ENCODE data around the gene NUDT4B.
A peak's percentile ranks its signal among the peaks of the same experiment; 100 is the strongest.
"Not testable (repeated sequence)": the region's sequence is repeated elsewhere in the genome, so short reads cannot be mapped to it uniquely, and the experiment has no call there.

Gene NUDT4B

DNA sequence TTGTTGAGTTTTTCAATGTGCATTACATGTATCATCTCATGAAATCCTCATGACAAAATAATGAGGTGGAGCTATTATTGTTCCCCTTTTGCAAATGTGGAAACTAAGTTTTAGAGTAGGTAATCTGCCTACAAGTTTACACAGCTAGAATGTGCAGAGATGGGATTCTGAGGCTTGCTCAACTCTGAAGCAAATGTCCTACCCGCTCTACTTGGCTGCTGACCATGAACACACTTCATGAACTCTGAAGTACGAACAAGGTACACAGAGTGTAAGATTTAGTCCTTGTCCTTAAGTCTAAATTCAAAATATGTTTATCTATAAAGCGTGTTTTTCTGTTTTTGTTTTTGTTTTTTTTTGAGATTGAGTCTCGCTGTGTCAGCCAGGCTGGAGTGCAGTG, 5.4 kb upstream of the NUDT4B start:
- not testable (repeated sequence) for DNase-seq

- not testable (repeated sequence) for DNase-seq
Measured at GRCh38 chr1:148743726-148744720, 4.6 kb upstream of the NUDT4B start.

DNA sequence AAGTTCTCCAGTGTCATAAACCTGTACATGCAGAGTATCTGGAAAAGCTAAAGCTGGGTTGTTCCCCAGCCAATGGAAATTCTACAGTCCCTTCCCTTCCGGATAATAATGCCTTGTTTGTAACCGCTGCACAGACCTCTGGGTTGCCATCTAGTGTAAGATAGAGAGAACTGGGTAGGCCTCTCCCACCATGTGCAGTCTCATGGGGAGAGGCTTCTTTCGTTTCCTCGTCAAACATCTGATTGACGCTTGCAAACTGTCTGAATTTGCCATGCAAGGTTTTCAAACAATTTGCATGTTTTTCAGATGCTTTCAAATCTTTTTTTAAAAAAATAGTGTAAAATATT, 734 bp downstream of the NUDT4B start:
- not testable (repeated sequence) for DNase-seq

- DNase-seq, result not testable (repeated sequence)
Measured at GRCh38 chr1:148756231-148756630, 7.7 kb downstream of the NUDT4B start.

DNA sequence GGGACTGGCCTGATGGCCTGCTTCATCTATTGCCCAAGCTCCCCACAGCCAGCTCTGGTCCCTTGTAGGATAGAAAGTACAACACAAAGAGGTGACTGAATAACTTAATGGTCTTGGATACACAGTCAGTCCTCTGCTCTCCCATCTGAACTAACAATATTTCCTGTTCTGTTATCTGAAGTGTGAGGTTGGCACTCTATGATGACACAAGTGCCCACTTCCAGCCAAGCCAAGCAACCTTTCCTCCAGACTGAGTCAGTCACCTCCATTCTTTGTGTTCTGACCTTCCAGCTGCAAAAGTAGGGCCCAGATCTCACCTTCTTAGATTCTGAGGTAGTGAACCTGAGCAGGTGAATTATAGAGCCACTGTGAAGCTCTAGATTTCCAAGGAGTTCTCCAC, 8.9 kb downstream of the NUDT4B start:
- not testable (repeated sequence) for DNase-seq

GRCh38 chr1:148758412-148758811, 9.8 kb downstream of the NUDT4B start:
- not testable (repeated sequence) for DNase-seq

DNA sequence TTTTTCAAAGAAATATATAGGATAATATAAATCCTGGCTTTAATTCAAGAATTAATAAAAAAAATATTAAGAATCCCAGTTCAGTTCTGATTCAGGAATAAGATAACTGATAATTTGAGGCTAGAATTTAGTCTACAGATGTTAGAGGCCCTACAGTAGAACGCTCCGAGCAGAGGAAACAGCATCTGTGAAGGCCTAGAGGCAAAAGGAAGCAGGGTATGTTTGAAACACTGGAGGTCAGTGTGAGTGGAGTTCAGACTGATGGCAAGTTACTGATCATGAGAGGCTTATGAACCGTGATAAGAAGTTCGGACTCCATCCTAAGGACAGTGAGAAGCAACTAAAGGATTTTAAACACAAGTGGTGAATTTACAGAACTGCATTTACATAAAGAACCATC, 10.4 kb downstream of the NUDT4B start:
- not testable (repeated sequence) for DNase-seq

GRCh38 chr1:148759749-148760148, 11.2 kb downstream of the NUDT4B start:
- DNase-seq, result peak in 1 of 2 donors; percentile 5

DNA sequence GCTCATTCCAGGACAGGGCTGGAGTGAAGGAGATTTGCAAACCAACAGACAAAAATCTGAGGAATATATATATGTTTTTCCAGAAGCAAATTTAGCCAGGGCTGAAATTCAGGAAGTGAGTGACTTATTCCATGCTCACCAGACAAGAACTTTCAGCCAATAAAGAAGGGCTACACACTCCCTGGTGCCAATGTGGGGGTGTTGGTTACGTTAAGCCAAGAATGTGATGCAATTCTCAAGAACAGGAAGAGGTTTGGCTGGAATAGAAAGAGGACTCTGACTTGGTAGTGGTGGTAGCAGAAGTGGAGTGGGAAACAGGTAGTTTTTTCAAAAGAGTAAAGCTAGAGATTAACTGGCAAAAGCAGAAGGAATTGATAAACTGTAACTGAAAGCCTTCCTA, 11.6 kb downstream of the NUDT4B start:
- not testable (repeated sequence) for DNase-seq

DNA sequence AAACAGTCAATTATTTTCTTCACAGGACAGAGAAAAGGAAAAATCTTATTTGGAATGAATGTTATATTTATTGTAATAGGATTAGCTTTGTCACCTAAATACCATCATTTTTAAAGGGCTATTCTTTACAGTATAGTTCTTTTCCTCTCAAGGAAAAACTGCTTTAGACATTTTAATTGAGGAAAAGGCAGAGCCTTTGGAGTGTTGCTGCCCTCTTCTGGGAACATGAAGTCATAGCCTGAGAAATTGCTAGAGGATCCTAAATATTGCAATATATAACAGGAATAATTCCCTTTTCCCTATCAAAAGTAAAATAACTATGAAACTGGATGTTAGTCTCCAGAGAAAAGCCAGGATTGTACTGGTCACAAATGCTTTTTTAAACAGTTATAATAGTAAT, 12.8 kb downstream of the NUDT4B start:
- not testable (repeated sequence) for DNase-seq

DNA sequence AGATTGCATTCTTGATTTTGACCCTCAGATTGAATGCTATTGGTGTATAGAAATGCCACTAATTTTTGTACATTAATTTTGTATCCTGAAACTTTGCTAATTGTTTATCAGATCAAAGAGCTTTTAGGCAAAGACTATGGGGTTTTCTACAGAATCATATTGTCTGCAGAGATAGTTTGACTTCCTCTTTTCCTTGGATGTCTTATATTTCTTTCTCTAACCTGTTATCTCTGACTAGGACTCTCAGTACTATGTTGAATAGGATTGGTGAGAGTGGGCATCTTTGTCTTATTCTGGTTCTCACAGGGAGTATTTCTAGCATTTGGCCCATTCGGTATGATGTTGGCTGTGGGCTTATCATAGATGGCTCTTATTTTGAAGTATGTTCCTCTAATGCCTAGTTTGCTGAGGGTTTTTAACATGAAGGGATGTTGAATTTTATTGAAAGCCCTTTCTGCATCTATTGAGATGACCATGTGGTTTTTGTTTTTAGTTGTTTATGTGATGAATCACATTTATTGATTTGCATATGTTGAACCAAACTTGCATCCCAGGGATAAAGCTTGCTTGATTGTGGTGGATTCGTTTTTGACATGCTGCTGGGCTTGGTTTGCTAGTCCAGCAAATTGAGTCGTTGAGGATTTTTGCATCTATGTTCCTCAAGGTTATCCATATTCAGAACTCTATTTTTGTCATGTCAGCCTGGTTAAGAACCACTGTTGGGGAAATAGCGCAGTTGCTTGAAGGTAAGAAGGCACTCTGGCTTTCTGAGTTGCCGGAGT, 16.9 kb downstream of the NUDT4B start:
- not testable (repeated sequence) for DNase-seq

DNA sequence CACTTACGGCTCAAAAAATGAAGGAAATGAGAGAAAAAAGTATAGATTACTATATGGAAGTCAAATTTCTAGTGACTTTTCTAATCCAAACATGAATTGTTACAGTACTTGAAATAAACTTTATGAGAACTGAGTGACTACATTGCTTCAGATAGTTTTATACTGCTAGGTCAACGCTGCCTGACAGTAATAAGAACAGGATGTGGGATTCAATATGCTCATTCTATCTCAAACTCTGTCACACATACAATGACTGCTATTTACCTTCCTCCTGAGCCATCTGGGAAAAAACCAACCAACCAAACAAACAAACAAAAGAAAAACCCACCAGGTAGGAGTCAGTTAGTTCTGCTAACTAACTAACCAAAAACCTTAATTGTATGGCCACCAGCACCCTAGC, 20.0 kb downstream of the NUDT4B start:
- DNase-seq, result not testable (repeated sequence)

GRCh38 chr1:148769495-148769894, 20.9 kb downstream of the NUDT4B start:
- DNase-seq, result not testable (repeated sequence)

- DNase-seq, result not testable (repeated sequence)
Measured at GRCh38 chr1:148773690-148774089, 25.1 kb downstream of the NUDT4B start.

GRCh38 chr1:148774102-148774501, 25.5 kb downstream of the NUDT4B start:
- DNase-seq, result not testable (repeated sequence)

DNA sequence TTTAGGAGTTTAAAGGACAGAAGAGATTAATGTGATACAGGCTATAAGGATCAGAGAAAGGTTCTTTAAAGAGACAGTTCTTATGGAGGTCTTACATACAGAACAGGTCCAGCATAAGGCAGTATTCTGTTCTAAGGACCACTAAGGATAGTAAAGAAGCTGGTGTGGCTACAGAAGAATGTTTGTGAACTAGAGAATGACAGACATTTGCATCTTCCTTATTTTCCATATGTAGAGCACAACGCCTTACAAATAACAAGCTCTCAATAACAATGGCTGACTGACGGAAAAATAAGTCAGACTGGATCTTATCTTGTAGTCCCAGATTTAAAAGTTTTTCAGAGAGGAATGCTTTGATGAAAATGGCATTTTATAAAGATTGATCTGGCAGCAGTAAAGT, 26.7 kb downstream of the NUDT4B start:
- not testable (repeated sequence) for DNase-seq

GRCh38 chr1:148777649-148778048, 29.1 kb downstream of the NUDT4B start:
- not testable (repeated sequence) for DNase-seq

DNA sequence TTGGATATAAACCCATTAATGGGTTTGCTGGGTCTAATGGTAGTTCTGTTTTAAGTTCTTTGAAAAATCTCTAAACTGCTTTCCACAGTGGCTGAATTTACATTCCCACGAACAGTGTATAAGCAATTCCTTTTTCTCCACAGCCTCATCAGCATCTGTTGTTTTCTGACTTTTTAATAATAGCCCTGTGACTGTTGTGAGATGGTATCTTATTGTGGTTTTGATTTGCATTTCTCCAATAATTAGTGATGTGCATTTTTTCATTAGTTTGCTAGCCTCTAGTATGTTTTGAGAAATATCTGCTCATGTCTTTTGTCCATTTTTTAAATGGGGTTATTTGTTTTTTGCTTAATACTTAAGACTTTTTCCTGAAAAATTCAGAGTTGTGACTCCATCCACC, 31.8 kb downstream of the NUDT4B start:
- DNase-seq, result not testable (repeated sequence)

GRCh38 chr1:148791543-148792099, 43.0 kb downstream of the NUDT4B start:
- DNase-seq, result not testable (repeated sequence)

DNA sequence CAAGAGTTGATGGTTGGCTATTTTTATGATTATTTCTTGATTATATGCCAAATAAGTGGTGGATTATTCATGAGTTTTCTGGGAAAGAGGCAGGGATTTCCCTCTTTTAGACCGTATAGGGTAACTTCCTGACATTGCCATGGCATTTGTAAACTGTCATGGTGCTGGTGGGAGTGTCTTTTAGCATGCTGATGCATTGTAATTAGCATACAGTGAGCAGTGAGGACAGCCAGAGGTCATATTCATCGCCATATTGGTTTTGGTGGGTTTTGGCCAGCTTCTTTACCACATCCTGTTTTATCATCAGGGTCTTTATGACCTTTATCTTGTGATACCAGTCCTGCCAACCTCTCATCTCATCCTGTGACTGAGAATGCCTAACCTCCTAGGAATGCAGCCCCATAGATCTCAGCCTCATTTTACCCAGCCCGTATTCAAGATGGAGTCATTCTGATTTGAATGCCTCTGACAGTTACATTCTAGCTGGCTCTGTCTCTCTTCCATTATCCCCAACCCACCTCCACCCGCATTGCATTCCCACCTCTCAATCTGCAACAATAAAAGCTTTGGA, 45.3 kb downstream of the NUDT4B start:
- DNase-seq, result not testable (repeated sequence)
